ENCODE results near the gene EXOC4.

Gene EXOC4

DNA sequence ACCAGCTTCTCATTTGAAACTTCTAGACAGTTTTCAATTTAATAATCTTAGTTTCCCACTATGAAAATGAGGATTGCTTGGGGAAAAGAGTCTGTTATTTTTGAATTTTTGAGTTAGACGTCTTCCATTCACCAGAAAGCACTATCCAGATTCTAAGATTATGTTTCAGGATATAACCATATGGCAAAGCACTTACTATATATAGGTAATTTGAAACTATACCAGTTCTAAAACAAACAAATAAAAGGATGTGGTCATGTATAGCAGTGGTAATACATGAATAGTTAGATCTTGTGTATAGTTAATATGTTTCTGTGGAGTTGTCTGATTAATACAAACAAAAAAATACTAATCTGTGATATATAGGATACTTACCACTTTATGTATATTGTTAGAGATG is 320.0 kb downstream of the EXOC4 start:
- DNase-seq (ENCODE audit: low read depth, low spot score), result no peak

DNA sequence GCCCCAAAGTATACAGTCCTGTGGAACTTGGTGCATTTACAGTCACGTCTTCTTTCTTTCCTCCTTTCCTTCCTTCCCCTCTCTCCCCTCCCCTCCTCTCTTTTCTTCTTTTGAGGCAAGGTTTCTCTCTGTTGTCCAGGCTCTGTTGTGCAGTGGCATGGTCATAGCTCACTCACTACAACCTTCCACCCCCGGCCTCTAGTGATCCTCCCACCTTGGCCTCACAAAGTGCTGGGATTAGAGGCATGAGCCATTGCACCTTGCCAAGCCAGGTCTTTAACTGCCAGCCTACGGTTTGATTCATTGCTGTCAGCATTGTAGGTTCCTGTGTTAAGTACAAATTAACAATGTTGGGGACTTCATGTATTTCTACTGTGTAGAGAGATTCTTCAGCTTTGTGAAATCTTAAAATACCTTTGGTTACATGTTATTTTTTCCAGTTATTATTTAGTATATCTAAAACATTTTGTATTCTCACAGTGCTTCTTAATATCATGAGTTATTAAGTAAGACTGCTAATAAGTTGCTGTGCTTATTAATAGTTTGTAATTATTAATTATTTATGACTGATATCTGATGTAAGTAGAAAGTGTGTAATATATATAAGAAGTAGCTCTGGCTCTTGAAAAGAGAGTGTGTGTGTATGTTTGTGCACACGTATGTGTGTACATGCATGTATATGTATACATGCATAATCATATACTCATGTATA is 320.8 kb downstream of the EXOC4 start:
- DNase-seq (ENCODE audit: low read depth, low spot score), result no peak

DNA sequence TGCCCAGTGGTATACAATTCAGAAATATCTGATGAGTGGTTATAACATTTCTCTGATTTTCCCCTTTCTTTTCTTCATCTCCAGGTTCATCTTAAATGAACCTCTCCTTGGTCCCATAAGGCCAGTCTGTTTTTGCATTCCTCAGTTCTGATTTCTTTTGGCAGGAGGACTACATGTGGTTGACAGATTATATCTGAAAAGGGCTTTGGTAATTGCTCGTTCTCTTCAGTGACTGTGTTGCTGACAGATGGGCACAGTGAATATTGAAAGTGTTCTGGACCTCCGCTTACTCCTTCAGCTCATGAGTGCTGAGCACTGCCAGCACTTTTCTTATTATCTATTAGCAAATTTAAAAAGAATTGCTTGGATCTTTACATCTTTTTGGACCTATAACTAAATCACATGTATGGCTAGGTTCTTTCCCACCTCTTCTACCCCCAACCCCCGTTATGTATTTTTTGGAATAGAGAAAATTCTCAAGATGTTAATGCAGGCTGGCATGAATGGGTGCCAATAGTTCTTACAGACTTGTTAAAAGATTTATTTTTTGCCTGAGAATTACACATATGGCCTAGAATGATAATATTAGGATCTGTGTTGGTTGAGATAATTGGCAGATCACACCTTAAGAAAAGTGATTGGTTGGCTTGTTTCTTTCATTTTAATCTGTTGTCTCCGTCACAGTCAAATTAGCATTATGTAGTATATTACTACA is 323.0 kb downstream of the EXOC4 start:
- no peak for DNase-seq (ENCODE audit: low read depth, low spot score)

DNA sequence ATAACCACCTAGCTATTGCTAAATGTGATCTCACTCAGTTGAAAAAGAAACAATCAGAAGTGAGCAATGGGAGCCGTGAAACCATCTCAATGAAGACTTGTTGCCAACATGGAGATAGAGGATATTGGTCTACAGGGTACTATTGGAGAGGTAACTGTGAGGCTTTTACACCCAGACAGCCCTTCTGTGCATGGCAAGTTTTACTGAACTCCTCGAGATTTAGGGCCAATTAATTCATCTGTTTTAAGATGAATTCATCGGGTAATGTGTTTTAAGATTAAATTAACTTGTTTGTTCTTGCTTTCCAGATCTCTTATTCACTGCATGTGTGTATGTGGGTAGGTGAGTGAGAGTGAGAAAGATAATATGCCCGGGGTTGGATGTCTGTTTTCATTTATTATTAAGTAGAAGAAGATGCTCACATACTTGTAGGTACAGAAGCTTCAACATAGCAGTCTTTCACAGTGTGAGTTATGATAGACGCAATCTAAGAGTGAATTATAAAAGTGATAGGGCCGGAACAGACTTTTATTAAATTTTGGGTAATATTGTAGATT is 323.8 kb downstream of the EXOC4 start:
- DNase-seq (ENCODE audit: low read depth, low spot score), result no peak

DNA sequence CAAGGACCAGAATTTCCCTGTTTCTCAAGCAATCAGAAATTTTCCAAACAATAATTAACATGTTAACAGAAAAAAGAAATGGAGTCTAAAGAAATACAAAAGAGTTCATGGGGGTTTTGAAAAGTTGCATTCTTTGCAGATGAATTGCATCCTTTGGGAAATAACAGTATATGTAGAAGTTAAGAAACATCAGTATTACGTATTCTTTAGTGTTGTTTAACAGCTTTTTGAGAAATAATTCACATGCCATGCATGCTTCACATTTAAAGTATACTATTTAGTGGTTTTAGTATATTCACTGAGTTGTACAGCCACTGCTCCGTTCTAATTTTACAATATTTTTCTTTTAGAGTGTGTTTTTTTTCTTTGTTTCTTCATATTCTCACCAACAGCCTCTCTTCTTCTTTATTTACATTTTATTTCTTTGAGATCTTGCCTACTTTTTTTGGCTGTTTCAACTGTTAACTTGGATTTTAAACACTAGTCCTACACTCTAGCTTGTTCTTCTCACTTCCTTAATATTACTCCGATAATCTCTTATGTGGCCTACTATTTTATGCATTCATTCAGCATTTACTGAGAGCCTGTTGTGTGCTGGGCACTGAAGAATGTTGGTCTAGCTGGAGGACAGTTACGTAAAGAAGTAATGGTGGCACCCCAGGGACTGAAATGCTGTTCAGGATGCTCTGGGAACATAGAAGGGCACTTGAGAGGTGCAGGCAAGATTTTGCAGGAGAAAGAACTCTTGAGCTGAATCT is 330.1 kb downstream of the EXOC4 start:
- DNase-seq (ENCODE audit: low read depth, low spot score), result no peak

DNA sequence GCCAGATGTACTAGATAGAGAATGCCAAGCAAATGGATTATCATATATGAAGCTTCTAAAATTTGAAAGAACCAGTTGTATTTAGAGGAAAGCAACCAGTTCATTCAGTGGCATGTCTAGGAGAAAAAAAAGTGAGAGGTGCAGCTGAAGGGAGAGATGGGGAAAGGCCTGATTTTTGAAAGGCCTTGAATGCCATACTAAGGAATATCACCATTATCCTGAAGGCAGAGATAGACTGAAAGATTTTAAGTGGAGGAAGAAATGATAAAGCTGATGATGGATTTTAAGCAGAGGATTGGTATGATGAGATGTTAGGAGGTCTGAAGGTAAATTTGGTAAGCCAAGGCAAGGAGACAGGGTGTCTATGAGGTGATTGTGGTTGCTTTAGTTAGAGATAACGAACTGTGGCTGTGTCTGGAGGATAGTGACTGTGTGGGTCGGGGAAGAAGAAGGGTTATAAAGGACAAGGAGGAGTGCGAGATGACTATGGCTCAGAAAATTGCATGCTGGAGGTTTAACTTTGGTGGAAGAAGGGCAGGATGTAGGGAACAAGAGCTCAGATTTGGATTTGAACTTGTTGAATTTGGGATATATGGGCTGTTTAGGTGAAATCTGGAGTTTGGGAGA is 330.8 kb downstream of the EXOC4 start:
- DNase-seq (ENCODE audit: low read depth, low spot score), result no peak

DNA sequence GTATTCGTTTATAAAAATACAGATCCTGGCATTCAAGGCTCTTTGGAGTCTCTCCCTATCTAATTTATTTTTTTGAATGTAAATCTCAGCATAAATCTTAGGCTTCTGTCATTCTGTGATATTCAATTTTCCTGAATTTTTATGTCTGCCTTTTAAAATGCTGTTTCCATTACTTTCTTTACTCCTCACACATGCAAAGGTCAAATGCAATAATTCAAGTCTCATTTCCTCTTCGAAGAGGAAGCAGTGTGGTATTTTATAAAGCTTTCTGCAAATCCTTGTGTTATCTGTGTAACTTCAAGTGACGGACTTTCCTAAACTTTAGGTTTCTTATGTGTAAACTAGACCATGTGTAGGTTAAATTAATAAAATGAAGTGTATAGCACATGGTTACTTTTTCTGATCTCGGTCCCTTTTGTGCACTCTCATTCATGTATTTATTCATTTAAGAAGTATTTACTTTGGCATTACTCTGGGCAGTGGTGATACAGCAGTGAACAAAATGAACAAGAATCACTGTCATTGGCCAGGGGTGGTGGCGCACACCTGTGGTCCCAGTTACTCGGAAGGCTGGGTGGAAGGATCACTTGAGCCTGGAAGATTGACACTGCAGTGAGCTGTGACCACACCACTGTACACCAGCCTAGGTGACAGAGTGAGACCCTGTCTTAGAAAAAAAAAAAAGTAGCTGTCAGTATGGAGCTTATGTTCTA is 332.2 kb downstream of the EXOC4 start:
- no peak for DNase-seq (ENCODE audit: low read depth, low spot score)

DNA sequence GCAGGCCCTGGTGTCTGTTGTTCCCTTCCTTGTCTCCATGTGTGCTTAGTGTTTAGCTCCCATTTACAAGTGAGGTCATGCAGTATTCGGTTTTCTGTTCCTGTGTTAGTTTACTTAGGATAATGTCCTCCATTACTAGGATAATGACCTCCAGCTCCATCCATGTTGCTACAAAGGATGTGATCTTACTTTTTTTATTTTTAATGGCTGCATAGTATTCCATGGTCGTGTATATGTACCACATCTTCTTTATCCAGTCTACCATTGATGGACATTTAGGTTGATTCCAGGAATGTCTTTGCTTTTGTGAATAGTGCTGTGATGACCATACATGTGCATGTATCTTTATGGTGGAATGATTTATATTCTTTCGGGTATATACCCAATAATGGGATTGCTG is 333.4 kb downstream of the EXOC4 start:
- no peak for DNase-seq (ENCODE audit: low read depth, low spot score)

DNA sequence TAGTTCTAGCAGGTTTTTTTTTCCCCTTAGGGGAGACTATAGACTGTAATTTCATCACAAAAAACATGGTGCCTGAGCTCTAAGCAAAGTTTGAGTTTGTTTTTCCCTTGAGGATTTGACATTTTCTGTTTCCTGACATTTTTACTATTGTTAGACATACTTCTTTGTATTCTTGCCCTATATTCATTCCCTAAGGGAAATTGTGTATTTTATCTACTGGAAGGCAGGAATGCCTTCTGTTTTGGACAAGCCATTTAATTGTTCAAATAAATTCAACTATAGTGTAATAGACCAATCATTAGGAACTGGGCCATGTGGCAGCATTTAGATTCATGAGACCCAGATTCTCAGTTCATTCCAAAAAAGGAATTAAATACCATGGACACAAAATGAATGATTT is 335.0 kb downstream of the EXOC4 start:
- DNase-seq (ENCODE audit: low read depth, low spot score), result no peak

DNA sequence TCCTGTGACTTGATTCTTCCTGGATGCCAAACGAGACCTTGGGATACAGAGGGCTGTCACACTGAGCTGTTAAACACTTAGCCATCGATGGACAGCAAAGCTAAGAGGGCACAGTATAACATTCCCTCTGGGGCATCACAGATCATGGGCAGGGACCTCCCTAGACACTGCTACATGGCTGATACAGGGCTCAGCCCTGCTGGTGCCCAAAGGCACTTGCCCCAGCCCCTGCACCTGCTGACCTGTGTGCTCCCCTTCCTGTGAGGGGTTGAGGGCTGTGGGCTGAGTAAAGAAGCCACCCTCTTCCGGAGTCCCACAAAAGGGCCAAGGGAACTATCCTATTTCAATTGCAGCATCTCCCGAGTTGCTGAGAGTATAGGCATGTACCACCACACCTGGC is 337.9 kb downstream of the EXOC4 start:
- DNase-seq (ENCODE audit: low read depth, low spot score), result no peak

DNA sequence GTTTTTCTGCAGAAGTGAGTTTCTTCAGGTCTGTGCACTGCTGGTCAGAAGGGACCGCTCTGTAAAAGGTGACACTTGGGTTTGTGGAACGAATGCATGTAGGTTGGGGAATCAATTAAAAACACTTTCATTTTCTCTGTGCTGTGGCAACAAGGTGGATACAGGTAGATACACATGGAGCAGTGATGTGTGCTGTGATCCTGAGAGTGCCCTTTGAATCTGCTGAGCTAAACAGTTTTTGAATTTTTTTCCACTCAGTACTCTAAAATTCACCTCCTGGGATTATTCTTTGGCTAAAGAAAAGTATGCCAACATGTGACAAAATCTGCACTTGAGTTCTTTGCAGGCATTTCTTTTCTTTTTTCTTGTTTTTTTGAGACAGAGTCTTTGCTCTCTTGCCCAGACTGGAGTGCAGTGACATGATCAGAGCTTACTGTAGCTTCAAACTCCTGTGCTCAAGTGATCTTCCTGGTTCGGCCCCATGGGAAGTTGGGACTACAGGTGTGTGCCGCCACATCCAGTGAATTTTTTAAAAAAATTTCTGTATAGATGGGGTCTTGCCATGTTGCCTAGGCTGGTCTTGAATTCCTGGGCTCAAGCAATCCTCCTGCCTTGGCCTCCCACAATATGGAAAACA is 338.9 kb downstream of the EXOC4 start:
- DNase-seq (ENCODE audit: low read depth, low spot score), result no peak

DNA sequence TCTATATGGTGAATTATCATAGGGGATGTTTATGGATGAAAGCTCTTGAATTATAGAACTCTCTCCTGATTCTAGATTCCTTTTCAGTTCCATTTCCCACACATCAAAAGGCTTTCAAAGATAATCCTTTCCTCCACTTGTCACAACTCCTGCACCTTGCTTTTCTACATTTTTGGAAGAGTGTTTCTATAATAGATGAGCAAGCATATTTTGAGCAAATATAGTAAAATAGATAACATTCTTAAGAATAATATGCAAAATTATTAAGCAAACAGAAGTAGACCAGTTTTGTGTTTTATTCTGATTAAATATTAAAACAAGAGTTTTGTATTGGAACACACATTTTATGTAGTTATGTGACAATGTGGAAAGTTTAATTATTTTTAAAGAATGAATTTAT is 340.7 kb downstream of the EXOC4 start:
- DNase-seq (ENCODE audit: low read depth, low spot score), result no peak

DNA sequence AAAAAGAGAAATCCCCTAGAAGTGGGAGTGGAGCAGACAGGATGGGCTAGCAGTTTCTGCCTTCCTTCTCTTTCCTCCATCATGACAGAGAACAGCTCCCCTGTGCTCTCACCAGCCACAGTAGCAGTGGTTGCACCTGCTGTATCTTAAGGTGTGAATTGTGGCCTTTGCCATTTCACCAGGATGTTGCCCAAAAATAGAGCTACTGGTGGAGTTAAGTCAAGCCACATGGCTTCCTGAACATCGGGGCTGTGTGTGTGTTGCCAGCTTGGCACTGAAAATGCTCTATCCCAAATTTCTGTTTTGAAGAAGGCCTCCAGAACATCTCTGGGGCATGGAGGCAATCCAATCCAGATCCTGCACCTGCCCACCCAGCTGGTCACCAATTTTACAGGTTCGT is 348.7 kb downstream of the EXOC4 start:
- no peak for DNase-seq (ENCODE audit: low read depth, low spot score)

DNA sequence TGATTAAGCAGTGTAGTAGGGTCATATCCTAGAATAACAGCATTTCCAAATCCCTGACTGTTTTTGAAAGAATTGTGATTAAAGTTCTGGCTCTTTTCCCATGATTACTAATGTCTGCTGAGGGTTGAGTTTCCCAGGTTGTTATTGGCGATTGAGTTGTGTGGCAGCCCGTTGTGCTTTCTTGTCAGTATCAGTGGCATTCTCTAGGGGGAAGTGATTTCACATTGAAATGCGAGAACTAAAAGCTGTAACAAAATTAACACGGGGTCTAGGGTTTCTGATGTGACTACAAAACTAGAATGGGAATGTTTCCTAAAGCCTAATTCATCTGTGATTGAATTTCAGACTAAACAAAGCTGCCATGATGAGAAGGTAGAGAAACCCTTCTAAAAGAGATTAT is 349.4 kb downstream of the EXOC4 start:
- DNase-seq (ENCODE audit: low read depth, low spot score), result no peak

DNA sequence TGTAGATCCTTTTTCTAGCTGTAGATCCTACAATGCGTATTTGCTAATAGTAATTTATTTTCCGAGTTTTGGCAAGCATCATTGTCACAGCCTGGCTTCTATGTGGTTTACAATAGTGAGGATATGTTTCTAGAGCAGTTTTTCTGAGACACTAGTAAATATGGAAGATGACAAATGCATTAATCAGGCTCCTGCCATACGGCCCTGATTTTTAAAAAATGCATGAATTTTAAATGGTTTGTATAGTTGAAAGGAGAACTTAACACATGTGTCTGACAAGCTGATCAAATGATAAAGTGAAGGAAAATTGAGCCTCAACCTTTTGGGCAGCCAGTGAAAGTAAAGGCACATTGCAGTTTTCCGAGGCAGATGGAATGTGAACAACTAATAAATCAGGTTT is 354.1 kb downstream of the EXOC4 start:
- DNase-seq (ENCODE audit: low read depth, low spot score), result no peak

DNA sequence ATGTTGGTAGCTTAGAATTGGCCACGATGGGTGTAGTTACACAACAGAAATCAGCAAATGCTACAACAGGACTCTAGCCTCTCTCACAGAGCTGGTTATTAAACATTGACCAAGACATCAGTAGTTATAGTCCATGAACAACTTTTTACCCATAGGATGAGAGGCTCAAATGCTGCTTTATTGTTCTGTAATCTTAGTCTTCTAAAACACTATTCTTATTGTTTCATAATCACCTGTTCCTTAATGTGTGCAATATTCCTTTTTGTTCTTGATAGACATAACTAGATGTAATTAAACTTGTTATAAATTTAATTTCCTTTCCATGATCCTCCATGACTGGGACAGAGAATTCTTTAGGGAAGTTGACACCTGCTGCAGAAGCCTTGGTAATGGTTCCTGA is 356.9 kb downstream of the EXOC4 start:
- no peak for DNase-seq (ENCODE audit: low read depth, low spot score)

DNA sequence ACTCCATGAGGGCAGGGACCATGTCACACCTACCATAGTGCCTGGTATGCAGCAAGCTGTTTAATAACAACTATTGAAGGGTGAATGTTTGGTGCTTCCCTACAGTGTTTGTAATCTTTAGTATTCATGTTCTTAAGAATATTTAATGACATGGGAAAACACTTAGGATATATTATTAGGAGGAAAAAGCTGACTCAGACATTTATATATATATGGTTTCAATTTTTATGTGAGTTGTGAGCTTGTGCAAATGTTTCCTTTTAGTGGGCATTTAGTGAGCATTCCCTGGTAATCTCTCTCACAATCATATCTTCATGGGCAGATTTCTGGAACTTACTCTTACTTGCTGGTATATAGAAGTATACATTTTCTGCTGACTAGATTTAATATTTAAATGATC is 359.1 kb downstream of the EXOC4 start:
- DNase-seq (ENCODE audit: low read depth, low spot score), result no peak

DNA sequence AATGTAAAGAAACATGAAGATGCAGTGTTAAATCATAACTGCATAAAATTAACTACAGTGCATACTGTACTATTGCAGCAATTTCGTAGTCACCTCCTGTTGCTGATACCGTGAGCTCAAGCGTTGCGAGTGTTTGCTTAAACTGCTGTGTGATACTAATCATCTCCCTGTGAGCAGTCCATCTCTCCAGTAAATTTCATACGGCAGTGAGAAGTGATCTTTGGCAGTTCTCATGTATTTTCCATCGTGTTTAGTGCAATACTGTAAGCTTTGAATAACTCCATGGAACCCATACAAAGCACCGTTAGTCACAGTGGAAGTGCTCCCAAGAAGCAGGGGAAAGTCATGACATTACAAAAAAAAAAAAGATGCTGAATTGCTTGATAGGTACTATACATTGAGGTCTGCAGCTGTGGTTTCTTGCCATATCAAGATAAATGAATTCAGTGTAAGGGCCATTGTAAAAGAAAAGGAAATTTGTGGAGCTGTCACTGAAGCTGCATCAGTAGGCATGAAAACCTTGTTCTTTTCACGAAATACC is 360.4 kb downstream of the EXOC4 start:
- no peak for DNase-seq (ENCODE audit: low read depth, low spot score)

DNA sequence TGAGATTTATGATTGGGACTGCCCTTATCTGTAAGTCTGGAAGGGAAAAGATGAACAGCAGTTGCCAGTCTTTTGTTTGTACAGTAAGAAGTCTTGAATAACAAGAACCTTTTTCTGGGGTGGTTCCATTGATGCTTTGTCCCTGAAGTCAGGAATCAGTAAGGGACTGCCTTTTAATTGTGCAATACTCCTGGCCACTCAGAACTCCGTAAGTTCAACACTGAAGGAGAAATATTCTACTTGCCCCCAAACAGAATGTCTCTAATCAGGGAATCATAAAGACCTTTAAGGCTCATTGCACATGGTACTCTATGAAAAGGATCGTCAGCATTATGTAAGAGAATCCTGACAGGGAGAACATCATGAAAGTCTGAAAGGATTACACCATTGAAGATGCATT is 361.4 kb downstream of the EXOC4 start:
- no peak for DNase-seq (ENCODE audit: low read depth, low spot score)

DNA sequence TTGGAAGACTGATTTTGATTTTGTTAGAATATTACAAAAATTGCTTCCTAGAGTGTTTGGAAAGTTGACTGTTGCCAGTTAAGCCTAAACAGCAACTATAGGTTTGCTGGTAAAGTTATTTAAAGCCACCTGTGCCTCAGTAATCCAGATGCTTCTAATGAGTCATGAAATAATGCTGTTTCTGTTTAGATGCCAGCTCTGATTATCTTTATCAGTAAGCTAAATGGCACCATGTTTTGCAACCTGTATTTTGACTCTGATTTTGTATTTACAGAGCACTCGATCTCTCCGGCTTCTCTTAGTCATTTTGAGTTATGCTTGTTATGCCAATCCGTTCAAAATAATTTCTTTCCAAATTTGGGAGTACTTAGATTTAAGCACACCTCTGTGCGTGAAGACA is 366.1 kb downstream of the EXOC4 start:
- no peak for DNase-seq (ENCODE audit: low read depth, low spot score)

DNA sequence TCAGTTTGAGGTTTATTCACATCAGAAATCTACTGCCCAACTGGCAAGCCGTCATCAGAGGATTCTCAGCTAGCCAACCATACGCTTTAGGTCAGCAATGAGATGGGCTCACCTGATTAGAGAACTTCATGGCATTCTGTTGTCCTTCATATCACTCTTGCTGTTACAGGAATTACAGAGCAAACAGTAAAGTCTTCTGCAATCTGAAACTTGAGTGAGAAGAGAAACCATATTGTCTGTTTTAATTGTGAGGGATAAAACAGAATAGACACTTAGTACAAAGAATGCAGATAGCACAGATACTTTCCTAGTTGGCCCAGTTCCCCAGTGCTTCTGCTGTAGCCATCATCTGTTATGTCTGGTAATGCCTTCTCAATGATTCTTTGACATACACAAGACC is 366.6 kb downstream of the EXOC4 start:
- no peak for DNase-seq (ENCODE audit: low read depth, low spot score)

Data from brain pericyte (primary cell).